Stimulated activated memory B cell treated with anti-CD40 and anti-IgM and Interleukin-4, amounts not matched to agents 10 μg/mL and 1 μg/mL and 100 μg/mL, for 72 hours (primary cell): ENCODE results near the gene MAP3K3.

Experiments
- ATAC-seq: fragments of 150-1000 bp; cut with Tn5 transposase; 2 replicates; pipeline ENCODE4 v1.10.0; 2021
- H3K27ac Mint-ChIP-seq: one replicate; pipeline ENCODE4 v1.8.0; 2022; ENCODE audit warnings: mild to moderate bottlenecking, mixed read lengths
- H3K27me3 Mint-ChIP-seq: one replicate; pipeline ENCODE4 v1.8.0; 2022; ENCODE audit warnings: mixed read lengths
- H3K36me3 Mint-ChIP-seq: one replicate; pipeline ENCODE4 v1.8.0; 2022; ENCODE audit warnings: mixed read lengths
- H3K4me1 Mint-ChIP-seq: one replicate; pipeline ENCODE4 v1.8.0; 2022; ENCODE audit warnings: mixed read lengths
- H3K4me3 Mint-ChIP-seq: one replicate; pipeline ENCODE4 v1.8.0; 2022; ENCODE audit warnings: mild to moderate bottlenecking, moderate library complexity, mixed read lengths
- H3K9me3 Mint-ChIP-seq: one replicate; pipeline ENCODE4 v1.8.0; 2022; ENCODE audit warnings: mixed read lengths

The MAP3K3 gene

GRCh38 chr17:63621684-63622573 lies at the start of gene MAP3K3:
Gene MAP3K3, plus strand, starts transcription at chr17:63622417. Its CDS starts 343 bp downstream, at chr17:63622760.
- Mint-ChIP-seq H3K9me3 (no peaks in the 10 kb centered on the region), H3K4me3 (peak within 1 kb of the TSS; percentile 98), H3K36me3 (no peaks in the 10 kb centered on the region), H3K27ac (peak within 1 kb of the TSS; percentile 78), H3K4me1 (peaks cover 45% of the 10 kb centered on the region), H3K27me3 (no peaks in the 10 kb centered on the region)
- peak; percentile 97 for ATAC-seq

- Mint-ChIP-seq H3K9me3 (no peaks in the 10 kb centered on the region), H3K4me3 (no peak overlapping the region), H3K27me3 (no peaks in the 10 kb centered on the region), H3K4me1 (peaks cover 40% of the 10 kb centered on the region), H3K27ac (peak overlapping the region; percentile 17), H3K36me3 (peaks cover 15% of the 10 kb centered on the region)
- ATAC-seq, result no peak
Observed at GRCh38 chr17:63573634-63574033, 48.6 kb upstream of the MAP3K3 start.

- Mint-ChIP-seq H3K27ac (no peak overlapping the region), H3K4me3 (no peak overlapping the region), H3K27me3 (no peaks in the 10 kb centered on the region), H3K36me3 (peaks cover 37% of the 10 kb centered on the region), H3K9me3 (no peaks in the 10 kb centered on the region), H3K4me1 (peaks cover 18% of the 10 kb centered on the region)
- ATAC-seq, result no peak
Observed at GRCh38 chr17:63578027-63578768, 44.0 kb upstream of the MAP3K3 start.

GRCh38 chr17:63578769-63579111 lies 43.5 kb upstream of the MAP3K3 start:
- H3K36me3 Mint-ChIP-seq, result peaks cover 41% of the 10 kb centered on the region
- no peak for ATAC-seq
- H3K27ac Mint-ChIP-seq, result no peak overlapping the region
- no peaks in the 10 kb centered on the region for H3K9me3 Mint-ChIP-seq
- peaks cover 14% of the 10 kb centered on the region for H3K4me1 Mint-ChIP-seq
- no peak overlapping the region for H3K4me3 Mint-ChIP-seq
- no peaks in the 10 kb centered on the region for H3K27me3 Mint-ChIP-seq

DNA sequence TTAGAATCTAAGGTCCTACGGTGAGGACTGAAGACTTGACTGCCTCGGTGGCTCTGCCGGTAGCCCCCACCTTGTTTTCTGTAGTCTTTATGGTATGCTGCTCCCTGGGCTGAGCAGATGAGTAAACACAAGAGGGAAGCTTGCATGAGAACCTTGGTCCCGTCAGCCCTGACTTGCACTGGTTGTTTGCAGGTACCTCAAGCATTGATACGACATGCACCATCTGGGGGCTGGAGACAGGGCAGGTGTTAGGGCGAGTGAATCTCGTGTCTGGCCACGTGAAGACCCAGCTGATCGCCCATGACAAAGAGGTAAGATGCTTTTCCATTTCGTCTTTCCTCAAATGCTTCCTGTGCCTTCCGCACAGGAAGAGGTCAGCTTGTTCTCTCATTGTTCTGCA lies 42.6 kb upstream of the MAP3K3 start:
- H3K36me3 Mint-ChIP-seq, result peaks cover 44% of the 10 kb centered on the region
- no peaks in the 10 kb centered on the region for H3K27me3 Mint-ChIP-seq
- no peaks in the 10 kb centered on the region for H3K9me3 Mint-ChIP-seq
- H3K4me1 Mint-ChIP-seq, result peaks cover 8% of the 10 kb centered on the region
- H3K4me3 Mint-ChIP-seq, result no peak overlapping the region
- H3K27ac Mint-ChIP-seq, result no peak overlapping the region
- ATAC-seq, result no peak

DNA sequence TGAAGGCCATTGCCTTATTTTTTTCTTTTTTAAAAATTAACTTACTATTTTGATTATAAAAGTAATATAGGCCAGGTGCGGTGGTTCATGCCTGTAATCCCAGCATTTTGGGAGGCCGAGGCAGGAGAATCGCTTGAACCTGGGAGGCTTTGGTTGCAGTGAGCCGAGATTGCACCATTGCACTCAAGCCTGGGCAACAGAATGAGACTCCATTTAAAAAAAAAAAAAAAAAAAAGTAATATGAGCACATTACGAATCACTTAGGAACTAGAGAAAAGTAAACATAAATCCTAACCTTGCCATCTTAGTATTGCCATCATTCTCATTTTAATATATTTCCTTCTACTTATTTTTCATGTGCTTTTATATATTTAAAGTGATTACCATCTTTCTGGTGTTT lies 34.4 kb upstream of the MAP3K3 start:
- ATAC-seq, result no peak
- Mint-ChIP-seq H3K27me3 (no peaks in the 10 kb centered on the region), H3K27ac (no peak overlapping the region), H3K4me3 (no peak overlapping the region), H3K4me1 (no peaks in the 10 kb centered on the region), H3K9me3 (no peaks in the 10 kb centered on the region), H3K36me3 (peaks cover 74% of the 10 kb centered on the region)

DNA sequence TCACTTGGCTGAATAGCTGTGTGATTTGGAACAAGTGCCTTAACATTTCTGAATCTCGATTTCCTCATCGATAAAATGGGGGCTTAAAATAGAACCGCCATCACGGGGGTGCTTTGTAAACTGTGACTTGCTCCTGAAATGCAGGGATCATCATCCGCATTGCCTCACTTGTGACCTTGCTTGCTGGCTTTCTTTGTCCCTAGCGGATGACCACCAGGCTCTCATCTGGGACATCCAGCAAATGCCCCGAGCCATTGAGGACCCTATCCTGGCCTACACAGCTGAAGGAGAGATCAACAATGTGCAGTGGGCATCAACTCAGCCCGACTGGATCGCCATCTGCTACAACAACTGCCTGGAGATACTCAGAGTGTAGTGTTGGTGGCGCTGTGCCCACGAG lies 33.4 kb upstream of the MAP3K3 start:
- peaks cover 63% of the 10 kb centered on the region for H3K36me3 Mint-ChIP-seq
- H3K4me1 Mint-ChIP-seq, result no peaks in the 10 kb centered on the region
- no peak overlapping the region for H3K27ac Mint-ChIP-seq
- H3K27me3 Mint-ChIP-seq, result no peaks in the 10 kb centered on the region
- no peak for ATAC-seq
- H3K4me3 Mint-ChIP-seq, result no peak overlapping the region
- no peaks in the 10 kb centered on the region for H3K9me3 Mint-ChIP-seq

DNA sequence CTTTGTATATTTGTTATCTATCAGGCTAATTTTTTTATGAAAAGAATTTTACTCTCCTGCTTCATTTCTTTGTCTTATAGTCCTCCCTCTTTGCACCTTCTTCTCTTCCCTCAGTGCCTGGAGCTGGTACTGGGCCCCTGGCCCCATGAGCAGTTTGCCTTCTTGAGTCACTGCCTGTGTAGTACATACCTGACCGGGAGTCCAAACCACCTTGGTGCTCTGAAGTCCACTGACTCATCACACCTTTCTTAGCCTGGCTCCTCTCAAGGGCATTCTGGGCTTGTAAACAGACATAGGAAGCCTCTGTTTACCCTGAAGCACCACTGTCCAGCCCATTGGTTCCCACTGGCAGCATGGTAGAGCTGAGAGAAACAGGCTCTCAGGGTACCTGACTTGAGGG lies 32.6 kb upstream of the MAP3K3 start:
- H3K27ac Mint-ChIP-seq, result no peak overlapping the region
- no peaks in the 10 kb centered on the region for H3K27me3 Mint-ChIP-seq
- no peak for ATAC-seq
- no peaks in the 10 kb centered on the region for H3K9me3 Mint-ChIP-seq
- H3K4me1 Mint-ChIP-seq, result no peaks in the 10 kb centered on the region
- no peak overlapping the region for H3K4me3 Mint-ChIP-seq
- peaks cover 61% of the 10 kb centered on the region for H3K36me3 Mint-ChIP-seq

DNA sequence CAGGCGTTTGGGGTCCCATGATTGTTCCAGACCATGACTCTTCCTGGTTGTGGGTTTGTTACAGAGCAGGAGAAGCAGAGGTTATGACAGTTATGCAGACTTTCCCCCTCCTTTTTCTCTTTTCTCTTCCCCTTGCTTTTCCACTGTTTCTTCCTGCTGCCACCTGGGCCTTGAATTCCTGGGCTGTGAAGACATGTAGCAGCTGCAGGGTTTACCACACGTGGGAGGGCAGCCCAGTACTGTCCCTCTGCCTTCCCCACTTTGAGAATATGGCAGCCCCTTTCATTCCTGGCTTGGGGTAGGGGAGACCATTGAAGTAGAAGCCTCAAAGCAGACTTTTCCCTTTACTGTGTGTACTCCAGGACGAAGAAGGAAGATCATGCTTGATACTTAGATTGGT lies 29.4 kb upstream of the MAP3K3 start:
- Mint-ChIP-seq H3K36me3 (peaks cover 48% of the 10 kb centered on the region), H3K4me3 (no peak overlapping the region), H3K27ac (no peak overlapping the region), H3K9me3 (no peaks in the 10 kb centered on the region), H3K4me1 (no peaks in the 10 kb centered on the region), H3K27me3 (no peaks in the 10 kb centered on the region)
- no peak for ATAC-seq

GRCh38 chr17:63595132-63595531 lies 27.1 kb upstream of the MAP3K3 start:
- peaks cover 4% of the 10 kb centered on the region for H3K4me1 Mint-ChIP-seq
- H3K9me3 Mint-ChIP-seq, result no peaks in the 10 kb centered on the region
- no peak overlapping the region for H3K27ac Mint-ChIP-seq
- no peak overlapping the region for H3K4me3 Mint-ChIP-seq
- ATAC-seq, result no peak
- no peaks in the 10 kb centered on the region for H3K27me3 Mint-ChIP-seq
- H3K36me3 Mint-ChIP-seq, result peaks cover 29% of the 10 kb centered on the region

DNA sequence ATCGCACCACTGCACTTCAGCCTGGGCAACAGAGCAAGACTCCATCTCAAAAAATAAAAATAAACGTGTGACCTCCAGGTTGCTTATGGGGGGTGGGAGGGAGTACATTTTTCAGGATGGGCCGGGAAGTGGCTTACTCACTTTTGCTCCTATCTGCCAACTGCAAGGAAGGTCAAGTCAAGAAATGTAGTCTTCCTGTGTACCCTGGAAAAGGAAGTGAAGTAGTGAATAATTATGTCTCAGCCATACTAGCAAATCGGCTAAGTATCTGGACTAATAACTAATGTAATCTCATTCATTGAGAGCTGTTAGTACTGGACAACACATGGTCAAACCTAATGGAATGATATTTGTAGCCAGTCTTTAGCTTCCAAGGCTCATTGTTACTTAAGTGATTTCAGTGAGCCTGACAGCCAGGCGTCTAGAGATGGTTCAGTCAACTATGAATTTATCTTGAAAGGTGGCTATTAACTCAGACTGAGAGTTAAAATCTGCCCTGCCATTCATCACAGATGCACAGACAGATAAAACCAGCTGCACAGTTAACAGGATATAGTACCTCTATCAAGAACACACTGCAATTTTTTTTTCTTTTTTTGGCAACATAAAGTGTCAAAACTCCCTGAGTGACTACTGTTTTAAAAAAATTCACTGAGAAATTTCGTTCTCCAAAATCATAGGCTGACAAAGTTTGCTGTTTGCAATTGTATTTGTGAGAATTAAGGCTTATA lies 25.2 kb upstream of the MAP3K3 start:
- no peak overlapping the region for H3K27ac Mint-ChIP-seq
- H3K4me1 Mint-ChIP-seq, result peaks cover 17% of the 10 kb centered on the region
- H3K27me3 Mint-ChIP-seq, result no peaks in the 10 kb centered on the region
- no peak overlapping the region for H3K4me3 Mint-ChIP-seq
- no peak for ATAC-seq
- no peaks in the 10 kb centered on the region for H3K9me3 Mint-ChIP-seq
- peaks cover 13% of the 10 kb centered on the region for H3K36me3 Mint-ChIP-seq

DNA sequence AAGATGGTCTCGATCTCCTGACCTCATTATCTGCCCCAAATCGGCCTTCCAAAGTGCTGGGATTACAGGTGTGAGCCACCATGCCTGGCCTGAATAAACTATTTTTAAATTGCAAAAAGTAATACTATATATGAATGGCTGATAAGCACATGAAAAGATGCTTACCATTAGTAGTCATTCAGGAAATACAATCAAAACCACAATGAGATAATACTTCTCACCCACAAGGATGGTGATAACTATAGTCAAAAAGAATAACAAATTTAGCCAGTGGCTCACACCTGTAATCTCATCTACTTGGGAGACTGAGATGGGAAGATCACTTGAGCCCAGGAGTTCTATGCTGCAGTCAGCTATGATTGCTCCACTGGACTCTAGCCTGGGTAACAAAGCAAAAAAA lies 23.9 kb upstream of the MAP3K3 start:
- H3K4me3 Mint-ChIP-seq, result no peak overlapping the region
- H3K36me3 Mint-ChIP-seq, result peaks cover 13% of the 10 kb centered on the region
- peaks cover 17% of the 10 kb centered on the region for H3K4me1 Mint-ChIP-seq
- H3K9me3 Mint-ChIP-seq, result no peaks in the 10 kb centered on the region
- no peak for ATAC-seq
- H3K27ac Mint-ChIP-seq, result no peak overlapping the region
- H3K27me3 Mint-ChIP-seq, result no peaks in the 10 kb centered on the region

- ATAC-seq, result peak; percentile 97
- H3K4me1 Mint-ChIP-seq, result peaks cover 17% of the 10 kb centered on the region
- H3K27me3 Mint-ChIP-seq, result no peaks in the 10 kb centered on the region
- peaks cover 16% of the 10 kb centered on the region for H3K36me3 Mint-ChIP-seq
- peak within 1 kb of the TSS; percentile 93 for H3K27ac Mint-ChIP-seq
- peak within 1 kb of the TSS; percentile 92 for H3K4me3 Mint-ChIP-seq
- no peaks in the 10 kb centered on the region for H3K9me3 Mint-ChIP-seq
Observed at GRCh38 chr17:63600569-63601438, 21.4 kb upstream of the MAP3K3 start, which contains the start of gene TACO1. Gene TACO1, plus strand, starts transcription at chr17:63600895. Its CDS starts 189 bp downstream, at chr17:63601084.

GRCh38 chr17:63601439-63602371 lies 20.5 kb upstream of the MAP3K3 start:
- no peak for ATAC-seq
- no peaks in the 10 kb centered on the region for H3K27me3 Mint-ChIP-seq

More at GRCh38 chr17:63601439-63602371, 20.5 kb upstream of the MAP3K3 start:
- Mint-ChIP-seq H3K4me1 (peaks cover 17% of the 10 kb centered on the region), H3K9me3 (no peaks in the 10 kb centered on the region), H3K27ac (peak overlapping the region; percentile 93), H3K4me3 (peak overlapping the region; percentile 92), H3K36me3 (peaks cover 25% of the 10 kb centered on the region)
